GM19463 (cell line): ENCODE results near the gene ITPKA.

Experiments
- ATAC-seq: cut with Tn5 transposase; IDR thresholded peaks from one replicate; pipeline ENCODE4 v1.9.1; 2021; ENCODE audit warnings: mild to moderate bottlenecking, moderate library complexity; ENCODE audit not compliant: unreplicated experiment

ITPKA gene

GRCh38 chr15:41507820-41508290, 14.2 kb downstream of the ITPKA start:
- no peak for ATAC-seq

- no peak for ATAC-seq
Observed at GRCh38 chr15:41510728-41511127, 17.1 kb downstream of the ITPKA start.

DNA sequence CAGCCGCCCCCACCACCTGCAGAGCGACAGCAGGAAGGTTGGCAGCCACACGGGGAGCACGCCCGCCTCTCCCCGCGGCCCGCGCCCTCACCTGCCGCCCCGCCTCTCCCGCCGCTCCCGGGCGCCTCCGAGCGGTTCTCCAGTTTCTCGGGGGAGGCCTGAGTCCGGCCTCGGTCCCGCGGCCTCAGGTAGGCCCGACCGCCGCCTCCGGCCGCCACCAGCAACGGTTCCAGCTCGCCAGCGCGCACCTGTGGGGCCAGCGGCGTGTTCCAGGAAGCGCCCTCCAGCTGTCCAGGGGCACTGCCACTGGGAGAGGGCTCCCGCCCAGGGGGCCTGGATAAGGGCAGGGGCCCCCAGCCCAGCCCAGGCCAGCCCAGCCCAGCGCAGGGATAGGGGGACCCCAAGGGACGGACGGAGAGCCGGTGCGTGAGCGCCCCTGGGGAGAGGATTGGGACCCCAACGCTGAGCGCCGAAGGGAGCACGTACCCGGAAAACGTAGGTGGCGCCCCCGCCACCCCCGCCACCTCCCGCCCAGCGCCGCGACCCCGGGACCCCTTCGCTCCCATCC, 17.7 kb downstream of the ITPKA start:
- no peak for ATAC-seq

- no peak for ATAC-seq
Observed at GRCh38 chr15:41511899-41512369, 18.3 kb downstream of the ITPKA start.

DNA sequence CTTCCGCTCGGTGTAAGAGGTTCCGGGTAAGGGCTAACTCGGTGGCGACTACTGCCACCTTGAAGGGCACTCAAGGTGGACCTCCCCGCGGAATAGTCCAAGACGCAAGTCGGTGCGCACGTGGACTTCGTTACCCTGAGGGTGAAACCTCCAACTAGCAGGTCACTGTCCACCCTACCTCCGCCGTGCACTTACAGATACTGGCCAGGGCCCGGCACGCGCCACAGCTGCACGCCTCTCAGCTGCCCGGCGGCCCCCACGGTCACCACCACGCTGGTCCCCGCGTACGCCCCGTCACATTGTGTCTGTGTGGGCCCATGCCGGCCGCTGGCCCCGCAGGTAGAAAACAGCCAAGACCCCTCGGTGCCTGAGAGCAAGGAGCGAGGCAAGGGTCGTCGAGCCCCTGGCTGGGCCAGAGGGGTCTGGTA, 18.9 kb downstream of the ITPKA start:
- ATAC-seq, result no peak

GRCh38 chr15:41512940-41513505, 19.3 kb downstream of the ITPKA start:
- ATAC-seq, result no peak

DNA sequence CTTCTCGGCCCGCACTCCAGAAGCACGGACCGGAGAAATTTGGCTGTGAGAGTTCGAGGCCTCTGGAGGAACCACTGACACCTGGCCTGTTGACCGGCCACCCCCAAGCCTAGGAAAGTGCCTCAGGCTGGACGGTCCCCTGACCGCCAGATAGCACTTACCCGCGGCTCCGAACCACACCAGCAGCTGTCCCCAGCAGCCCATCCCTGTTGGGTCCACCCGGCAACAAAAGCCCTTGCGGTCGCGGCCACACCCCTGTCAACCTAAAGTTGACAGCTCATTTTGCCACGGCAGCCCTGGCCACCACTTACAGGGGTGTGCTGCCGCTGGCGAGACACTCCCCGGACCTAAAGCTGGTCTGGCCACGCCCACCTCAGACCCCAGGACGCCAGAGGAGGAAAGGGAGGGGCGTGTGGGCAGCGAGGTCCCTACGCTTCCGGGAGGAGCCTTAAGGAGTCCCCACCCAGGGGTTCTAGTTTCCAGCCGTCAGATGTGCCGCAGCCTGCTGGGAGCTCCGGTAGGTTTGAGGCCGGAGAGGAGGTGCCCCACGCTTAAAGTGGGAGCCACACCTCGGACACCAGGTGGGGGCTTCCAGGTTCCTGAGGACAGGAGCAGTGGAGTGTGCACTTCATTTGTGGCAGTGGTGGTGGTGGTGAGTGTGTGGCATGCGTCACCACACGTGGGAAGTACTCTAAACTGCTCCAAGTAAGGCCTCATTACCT, 20.0 kb downstream of the ITPKA start, which contains the start of gene LTK:
Gene LTK, minus strand, starts transcription at position 322 of the 722 bp plus-strand sequence. Its CDS starts 118 bp downstream, at position 204.
- no peak for ATAC-seq

DNA sequence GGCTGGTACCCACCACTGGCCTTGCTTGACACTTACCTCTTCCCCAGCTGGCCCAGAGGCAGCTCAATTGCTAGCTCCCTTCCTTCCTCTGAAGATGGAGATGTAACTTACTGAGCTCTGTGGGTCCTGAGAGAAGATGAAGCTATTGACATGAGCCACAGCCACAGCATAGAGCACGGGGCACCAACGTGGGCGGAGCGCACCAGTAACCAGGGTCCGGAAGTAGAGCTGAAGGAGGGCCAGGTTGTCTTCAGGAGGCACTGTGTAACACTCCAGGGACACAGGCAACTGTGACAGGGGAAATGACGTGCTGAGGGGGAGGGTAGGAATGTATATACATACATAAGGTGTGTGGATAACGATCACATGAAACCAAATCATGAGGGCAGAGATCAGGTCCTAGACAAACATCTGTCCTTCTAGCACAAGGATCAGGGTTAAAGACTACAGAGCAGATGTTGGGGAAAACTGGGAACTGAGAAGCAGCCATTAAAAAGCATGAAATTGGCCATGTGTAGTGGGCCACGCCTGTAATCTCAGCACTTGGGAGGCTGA, 24.3 kb downstream of the ITPKA start:
- no peak for ATAC-seq

- ATAC-seq, result no peak
Observed at GRCh38 chr15:41520636-41521035, 27.0 kb downstream of the ITPKA start.

- ATAC-seq, result no peak
Observed at GRCh38 chr15:41521614-41522013, 27.9 kb downstream of the ITPKA start.

GRCh38 chr15:41523097-41523496, 29.4 kb downstream of the ITPKA start:
- no peak for ATAC-seq

DNA sequence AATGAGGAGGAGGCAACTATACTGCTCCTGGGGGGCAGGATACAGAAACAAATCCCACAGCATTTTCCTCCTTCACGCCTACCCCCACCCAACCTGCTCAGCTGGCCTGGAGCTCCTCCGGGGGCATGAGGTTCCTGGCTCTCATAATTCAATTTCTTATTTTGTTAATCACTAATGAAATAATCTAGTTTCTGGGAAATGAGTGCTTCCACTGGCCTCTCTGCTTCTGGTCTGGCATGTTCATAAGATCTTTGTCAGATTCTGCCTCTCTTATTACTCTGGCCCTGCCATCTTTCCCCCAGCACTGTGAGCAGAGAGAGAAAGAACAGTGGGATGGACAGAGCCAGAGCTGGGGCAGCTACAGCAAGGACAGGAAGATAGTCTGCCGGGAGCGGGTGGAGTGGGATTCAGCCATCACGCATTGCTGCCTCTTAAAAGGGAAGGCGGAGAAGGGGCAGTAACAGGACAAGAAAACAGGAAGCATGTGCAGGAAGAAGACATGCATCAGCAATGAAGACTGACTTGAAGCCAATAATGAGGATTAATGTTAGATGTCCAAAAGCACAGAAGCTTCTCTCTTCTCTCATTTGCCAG, 36.8 kb downstream of the ITPKA start:
- ATAC-seq, result no peak

DNA sequence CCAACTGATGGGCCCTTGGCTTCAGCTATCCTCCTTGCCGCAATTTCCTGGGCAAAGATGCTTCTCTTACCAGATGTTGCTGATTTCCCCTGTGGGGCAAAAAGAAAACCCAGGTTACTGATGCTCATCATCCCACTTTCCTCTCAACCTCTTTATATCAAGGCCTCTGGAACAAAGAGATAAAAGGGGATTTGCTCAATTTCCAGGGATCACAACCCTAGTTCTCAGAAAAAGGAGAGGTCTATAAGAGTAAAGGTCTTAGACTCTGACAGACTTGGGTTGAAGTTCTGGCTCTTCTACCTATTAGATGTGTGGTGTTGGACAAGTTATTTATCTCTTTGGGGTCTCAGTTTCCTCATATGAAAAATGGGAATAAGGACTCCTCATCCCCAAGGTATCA, 41.9 kb downstream of the ITPKA start:
- ATAC-seq, result no peak

- no peak for ATAC-seq
Observed at GRCh38 chr15:41536866-41537265, 43.2 kb downstream of the ITPKA start.

GRCh38 chr15:41543521-41543870, 49.8 kb downstream of the ITPKA start:
- ATAC-seq, result no peak

- no peak for ATAC-seq
Observed at GRCh38 chr15:41544650-41545015, 51.0 kb downstream of the ITPKA start.

GRCh38 chr15:41545218-41545617, 51.5 kb downstream of the ITPKA start:
- no peak for ATAC-seq

DNA sequence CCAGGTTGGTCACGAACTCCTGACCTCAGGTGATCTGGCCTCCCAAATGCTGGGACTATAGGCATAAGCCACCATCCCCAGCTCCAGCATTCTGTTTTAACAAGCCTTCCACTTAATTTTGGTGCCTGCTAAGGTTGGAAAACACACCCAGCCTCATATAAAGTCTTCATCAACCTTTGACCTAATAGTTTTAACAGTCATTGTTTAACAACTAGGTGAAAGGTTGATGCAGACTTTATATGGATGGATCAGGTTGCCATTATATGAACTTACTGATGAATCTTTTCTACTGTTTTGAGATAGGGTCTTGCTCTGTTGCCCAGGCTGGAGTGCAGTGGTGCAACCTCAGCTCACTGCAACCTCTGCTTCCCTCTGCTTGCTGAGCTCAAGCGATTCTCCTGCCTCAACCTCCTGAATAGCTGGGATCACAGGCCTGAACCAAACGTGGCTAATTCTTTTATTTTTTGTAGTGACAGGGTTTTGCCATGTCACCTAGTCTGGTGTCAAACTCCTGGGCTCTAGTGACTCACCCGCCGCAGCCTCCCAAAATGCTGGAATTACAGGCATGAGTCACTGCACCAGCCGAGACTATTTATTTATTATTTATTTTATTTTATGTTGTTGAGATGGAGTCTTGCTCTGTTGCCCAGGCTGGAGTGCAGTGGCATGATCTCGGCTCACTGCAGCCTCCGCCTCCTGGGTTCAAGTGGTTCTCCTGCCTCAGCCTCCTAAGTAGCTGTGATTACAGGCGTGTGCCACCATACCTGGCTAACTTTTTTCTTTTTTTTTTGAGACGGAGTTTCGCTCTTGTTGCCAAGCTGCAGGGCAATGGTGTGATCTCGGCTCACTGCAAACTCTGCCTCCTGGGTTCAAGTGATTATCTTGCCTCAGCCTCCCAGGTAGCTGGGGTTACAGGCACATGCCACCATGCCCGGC, 53.4 kb downstream of the ITPKA start:
- no peak for ATAC-seq

- ATAC-seq, result no peak
Observed at GRCh38 chr15:41550066-41550775, 56.5 kb downstream of the ITPKA start.
